T follicular helper cell (primary cell): ENCODE results near the gene ARFRP1.

ENCODE experiments used
- DNase-seq: peaks from one replicate; pipeline ENCODE4 v3.0.0-alpha.2; 2020; ENCODE audit warnings: low read depth

The ARFRP1 gene

DNA sequence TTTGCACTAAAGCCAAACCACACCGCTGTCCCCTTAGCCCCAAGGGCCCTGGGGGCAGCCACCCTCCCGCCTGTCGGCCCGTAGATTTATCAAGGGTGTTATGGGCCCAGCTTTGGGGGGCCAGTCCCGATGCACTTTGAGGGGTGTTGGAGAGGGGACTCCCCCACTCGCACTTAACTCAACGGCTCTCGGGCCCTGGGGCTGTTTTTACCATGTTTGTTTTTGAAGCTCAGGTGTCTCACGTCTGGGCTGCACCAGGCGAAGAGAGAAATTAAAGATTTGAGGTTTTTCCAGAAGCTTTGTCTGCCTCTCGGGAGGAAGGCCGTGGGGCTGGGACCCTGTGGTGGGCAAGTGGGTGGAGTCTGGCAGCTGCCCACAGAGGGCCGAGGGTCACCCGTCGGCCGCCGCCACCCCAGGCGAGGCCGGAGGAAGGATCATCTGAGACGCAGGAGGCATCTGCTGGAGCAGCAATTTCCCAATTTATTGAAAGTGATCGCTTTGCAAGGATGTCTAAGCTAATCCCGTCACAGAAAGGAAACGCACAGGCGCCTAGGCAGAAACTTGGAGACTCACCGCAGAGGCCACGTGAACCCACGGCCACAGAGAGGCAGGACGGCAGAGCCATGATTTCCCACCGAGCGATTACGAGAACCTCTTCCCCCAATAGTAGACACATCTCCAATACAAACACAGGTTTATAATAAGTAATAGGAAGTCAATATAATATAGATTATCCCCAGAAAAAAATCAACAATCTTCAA is 35.6 kb upstream of the ARFRP1 start:
- no peak for DNase-seq

GRCh38 chr20:63742381-63743024 is 34.7 kb upstream of the ARFRP1 start:
- DNase-seq, result no peak

- DNase-seq, result no peak
Measured at GRCh38 chr20:63741676-63742380, 34.1 kb upstream of the ARFRP1 start.

- DNase-seq, result no peak
Measured at GRCh38 chr20:63741354-63741675, 33.5 kb upstream of the ARFRP1 start.

DNA sequence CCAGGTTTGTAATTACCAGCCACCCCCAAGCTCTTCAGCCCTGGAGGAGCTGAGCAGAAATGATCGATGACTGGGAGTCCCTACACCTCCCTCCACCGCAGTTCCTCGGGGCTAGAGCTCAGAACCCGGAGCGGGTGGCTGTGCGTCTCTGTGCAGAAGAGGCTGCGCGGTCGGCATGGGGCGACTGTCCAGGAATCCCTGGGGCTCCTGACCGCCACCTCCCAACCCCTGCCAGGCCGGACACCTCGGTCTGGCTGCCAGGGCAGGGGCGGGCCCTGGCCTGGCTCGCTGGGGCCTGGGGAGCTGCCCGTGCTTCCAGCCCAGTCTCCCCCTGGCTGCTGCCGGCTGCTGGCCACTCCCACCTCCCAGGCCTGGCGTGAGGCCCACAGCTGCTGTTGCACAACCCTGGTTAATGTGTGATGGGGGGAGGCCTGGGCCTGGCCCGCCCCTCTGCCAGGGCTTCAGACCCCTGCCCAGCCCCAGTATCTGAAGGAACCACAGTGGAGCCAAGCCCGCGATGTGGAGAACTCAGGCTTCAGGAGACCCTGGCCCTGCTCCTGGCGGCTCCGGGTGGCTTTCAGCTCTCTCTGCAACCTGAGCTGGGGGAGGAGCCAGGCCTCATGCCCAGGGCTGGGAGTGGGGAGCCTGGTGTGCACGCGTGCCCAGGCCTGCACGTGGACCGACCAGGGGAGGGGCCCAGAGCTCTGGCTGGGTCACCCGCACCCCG is 33.0 kb upstream of the ARFRP1 start:
- peak; percentile 30 for DNase-seq

GRCh38 chr20:63740070-63740626 is 32.4 kb upstream of the ARFRP1 start:
- DNase-seq, result peak; percentile 37

DNA sequence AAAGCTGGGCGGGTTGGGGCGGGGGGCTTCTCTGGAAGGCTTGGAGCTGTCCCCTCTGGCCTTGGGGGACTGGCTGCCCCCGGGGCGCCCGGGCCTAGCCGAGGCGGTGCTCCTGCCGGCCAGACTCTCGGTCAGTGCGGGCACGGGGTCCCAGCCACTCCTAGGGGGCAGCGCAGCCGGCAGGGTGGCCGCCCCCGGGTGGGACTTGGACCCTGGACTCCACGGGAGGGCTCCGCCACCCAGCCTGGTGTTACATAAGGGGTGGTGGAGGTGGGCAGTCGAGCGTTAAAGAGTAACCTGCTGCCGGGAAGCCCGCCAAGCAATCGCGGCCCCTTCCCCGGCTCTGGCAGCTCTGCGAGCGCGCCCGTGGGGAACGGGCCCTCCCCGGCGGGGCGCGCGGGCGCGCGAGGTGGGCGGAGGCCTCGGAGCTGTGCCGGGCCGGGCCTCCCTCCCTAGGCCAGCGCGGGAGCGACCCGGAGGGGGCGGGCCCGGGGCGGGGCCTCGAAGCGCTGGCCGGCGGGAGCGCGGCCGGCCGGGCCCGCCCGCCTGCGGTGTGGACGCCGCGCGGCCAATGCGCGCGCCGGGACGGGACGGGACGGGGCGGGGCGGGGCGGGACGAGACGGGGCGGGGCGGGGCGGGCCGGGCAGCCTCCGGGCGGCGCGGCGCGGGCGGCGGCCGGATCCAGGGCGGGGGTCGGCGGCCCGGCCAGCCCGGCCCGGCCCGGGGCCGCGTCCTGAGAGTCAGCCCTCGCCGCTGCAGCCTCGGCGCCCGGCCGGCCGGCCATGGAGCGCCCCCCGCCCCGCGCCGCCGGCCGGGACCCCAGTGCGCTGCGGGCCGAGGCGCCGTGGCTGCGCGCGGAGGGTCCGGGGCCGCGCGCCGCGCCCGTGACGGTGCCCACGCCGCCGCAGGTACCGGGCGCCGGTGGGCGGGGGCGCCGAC is 31.6 kb upstream of the ARFRP1 start, which contains the start of gene SLC2A4RG:
Gene SLC2A4RG, plus strand, starts transcription at position 647 of the 940 bp plus-strand sequence. Its CDS starts 137 bp downstream, at position 784.
- peak; percentile 53 for DNase-seq

DNA sequence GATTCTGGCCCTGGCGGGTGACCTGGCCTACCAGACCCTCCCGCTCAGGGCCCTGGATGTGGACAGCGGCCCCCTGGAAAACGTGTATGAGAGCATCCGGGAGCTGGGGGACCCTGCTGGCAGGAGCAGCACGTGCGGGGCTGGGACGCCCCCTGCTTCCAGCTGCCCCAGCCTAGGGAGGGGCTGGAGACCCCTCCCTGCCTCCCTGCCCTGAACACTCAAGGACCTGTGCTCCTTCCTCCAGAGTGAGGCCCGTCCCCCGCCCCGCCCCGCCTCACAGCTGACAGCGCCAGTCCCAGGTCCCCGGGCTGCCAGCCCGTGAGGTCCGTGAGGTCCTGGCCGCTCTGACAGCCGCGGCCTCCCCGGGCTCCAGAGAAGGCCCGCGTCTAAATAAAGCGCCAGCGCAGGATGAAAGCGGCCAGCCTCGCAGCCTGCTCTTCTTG is 30.9 kb upstream of the ARFRP1 start:
- peak; percentile 22 for DNase-seq

DNA sequence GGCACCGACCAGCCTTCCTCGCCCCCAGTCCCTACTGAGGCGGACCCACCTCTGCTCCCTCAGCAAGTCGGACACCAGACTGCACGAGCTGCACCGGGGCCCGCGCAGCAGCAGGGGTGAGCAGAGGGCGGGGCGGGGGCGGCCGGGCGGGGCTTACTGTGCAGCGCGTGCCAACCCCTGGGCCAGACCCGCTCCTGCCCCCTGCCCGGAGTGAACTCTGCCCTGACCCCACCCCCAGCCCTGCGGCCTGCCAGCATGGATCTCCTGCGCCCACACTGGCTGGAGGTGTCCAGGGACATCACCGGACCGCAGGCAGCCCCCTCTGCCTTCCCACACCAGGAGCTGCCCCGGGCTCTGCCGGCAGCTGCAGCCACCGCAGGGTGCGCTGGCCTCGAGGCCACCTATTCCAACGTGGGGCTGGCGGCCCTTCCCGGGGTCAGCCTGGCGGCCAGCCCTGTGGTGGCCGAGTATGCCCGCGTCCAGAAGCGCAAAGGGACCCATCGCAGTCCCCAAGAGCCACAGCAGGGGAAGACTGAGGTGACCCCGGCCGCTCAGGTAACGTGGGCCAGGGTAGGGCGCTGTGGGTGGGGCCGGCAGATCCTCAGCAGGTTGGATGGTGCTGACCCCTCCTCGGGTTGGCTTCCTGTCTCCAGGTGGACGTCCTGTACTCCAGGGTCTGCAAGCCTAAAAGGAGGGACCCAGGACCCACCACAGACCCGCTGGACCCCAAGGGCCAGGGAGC is 30.3 kb upstream of the ARFRP1 start:
- peak; percentile 24 for DNase-seq

DNA sequence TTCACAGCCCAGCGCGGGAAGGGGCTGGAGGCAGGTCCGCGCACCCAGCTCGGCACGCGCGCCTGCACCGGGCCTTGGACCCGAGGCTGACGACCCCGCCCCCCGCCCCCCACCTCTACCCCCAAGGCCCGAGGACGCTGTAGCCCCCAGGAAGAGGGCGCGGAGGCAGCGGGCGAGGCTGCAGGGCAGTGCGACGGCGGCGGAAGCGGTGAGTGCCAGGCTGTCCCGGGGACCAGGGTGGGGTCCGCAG is 29.8 kb upstream of the ARFRP1 start:
- DNase-seq, result no peak

DNA sequence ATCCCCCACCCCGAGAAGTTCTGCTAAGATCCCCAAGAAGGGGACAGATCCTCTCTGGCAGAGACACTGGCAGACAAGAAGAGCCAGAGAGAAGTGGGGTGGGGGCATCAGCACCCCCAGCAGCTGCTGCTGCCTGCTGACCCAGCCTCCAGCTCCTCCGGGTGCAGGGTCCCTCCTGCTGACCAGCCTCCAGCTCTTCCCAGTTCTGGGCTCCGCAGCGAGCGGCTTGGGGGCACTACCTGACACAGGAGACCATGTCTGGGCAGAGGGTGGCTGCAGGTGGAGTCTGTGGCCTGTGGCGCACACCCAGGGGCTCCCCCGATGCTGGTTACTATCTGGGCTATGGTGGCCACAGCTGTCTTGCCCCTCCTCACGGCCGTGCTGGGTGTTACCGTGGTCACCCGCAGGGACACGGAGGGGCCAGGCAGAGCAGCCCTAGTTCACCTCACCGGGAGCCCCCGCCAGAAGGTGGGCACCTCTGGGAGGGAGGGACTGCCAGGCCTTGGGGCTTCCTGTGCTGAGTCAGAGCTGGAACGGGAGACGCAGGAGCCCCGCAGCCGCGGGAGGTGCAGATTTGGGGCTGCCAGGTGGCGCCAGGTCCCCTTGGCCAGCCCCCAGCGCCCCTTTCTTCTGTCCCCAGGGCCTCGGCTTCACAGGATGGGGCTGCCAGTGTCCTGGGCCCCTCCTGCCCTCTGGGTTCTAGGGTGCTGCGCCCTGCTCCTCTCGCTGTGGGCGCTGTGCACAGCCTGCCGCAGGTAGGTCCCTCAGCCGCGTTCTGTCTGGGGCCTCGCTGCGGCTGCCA is 29.3 kb upstream of the ARFRP1 start:
- peak; percentile 57 for DNase-seq

DNA sequence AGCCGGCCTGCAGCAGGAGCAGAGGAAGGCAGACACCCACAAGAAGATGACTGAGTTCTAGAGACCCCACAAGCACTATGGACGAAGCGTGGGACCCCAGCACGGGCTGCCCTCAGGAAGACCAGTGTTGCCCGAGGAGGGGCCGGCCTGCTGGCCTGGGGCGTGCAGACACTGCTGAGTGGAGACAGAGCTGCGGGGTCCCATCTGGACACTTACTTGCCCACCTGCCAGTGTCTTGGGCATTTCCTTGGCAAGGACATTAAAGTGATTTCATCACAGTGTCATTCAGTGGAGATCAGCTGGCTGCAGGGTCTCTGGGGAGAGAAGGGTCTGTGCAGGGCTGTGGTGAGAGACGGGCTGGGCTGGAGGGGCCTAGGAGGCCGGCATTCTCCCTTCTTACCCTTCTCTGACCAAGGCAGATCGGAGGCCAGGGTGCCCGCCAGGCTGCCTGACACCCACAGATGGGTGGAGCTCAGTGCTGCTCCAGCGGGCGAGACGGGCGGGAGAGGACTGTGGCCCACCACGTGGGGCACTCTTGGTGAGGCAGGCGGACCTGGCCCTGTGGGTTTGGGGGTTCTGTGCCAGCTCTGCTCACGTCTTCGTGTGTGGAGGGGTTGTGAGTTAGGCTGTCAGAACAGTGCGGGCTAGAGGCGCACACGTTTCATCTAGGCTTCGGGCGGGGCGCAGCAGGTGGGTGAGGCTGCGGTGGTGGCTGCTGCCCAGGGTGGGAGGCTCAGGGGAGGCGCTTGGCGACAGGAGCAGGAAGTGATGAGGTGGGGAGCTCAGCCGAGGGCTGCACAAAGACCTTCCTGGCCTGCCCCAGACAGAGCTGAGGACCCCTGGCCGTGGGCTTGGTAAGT is 28.3 kb upstream of the ARFRP1 start, which contains the start of gene LIME1:
Gene LIME1, plus strand, starts transcription at position 806 of the 860 bp plus-strand sequence. CDS start 886 bp downstream, outside the sequence.
- peak; percentile 75 for DNase-seq

DNA sequence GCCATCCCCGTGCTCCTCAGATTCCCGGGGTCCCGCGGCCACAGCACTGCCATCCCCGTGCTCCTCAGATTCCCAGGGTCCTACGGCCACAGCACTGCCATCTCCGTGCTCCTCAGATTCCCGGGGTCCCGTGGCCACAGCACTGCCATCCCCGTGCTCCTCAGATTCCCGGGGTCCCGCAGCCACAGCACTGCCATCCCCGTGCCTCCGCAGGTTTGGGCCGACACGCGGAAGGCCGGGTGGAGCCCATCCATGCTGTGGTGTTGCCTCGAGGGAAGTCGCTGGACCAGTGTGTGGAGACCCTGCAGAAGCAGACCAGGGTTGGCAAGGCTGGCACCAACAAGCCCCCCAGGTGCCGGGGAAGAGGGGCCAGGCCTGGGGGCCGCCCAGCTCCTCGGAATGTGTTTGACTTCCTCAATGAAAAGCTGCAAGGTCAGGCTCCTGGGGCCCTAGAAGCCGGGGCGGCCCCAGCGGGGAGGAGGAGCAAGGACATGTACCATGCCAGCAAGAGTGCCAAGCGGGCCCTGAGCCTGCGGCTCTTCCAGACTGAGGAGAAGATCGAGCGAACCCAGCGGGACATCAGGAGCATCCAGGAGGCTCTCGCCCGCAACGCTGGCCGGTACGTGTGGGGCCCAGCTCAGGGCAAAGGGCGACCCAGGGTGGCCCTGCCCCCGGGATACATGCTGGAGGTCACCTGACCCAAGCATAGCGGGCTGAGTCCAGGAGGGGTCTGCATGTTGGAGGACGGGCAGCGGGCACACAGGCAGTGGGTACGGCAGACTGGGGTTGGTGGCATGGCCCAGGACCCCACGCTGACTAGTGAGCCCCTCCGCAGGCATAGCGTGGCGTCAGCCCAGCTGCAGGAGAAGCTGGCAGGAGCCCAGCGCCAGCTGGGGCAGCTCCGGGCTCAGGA is 27.4 kb upstream of the ARFRP1 start:
- no peak for DNase-seq

- no peak for DNase-seq
Measured at GRCh38 chr20:63734111-63734945, 26.6 kb upstream of the ARFRP1 start.

DNA sequence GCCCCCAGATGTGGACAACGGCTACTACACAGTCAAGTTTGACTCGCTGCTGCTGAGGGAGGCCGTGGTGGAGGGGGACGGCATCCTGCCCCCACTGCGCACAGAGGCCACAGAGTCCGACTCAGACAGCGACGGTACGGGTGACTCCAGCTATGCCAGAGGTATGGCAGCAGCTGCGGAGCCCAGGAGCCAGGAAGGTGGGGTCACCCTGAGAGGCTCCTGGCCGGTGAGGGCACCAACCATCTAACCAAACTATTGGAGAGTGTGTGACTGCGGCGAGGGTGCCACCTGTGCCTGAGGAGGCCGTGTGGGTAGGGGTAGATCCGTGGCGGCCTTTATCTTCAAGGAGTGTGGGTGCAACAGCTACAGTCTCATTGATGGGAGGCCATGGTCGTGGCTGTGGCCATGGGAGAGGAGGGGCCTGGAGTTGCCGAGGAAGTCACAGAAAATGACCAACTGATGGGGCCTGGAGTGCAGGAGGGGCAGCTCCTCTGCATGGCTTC is 25.9 kb upstream of the ARFRP1 start:
- no peak for DNase-seq

DNA sequence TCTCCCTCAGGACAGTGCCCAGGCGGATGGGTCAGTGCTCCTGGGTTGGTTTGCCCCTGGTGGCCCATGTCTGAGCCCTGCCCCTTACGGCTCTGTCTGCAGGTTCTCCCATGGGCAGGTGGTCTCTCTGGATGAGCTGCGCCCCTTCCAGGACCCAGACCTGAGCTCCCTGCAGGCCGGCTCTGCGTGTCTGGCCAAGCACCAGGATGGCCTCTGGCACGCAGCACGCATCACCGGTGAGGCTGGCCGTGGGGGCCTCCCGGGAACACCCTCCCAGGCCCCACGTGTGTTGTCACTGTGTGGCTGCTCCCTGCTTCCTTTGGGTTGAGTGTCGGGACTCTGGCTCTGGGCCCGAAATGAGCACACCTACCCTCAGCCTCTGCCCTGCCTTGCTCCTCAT is 25.3 kb upstream of the ARFRP1 start:
- no peak for DNase-seq
